Gastroesophageal sphincter (tissue), 4 donors: ENCODE measurements around the gene CLASP2. TPM values are rescaled to one million over a fixed set of nuclear protein-coding genes. Genes with fewer than 3 reads are reported as not detected.

Experiments used
- ATAC-seq: fragments of 150-250 bp; one replicate; pipeline ENCODE4 v1.9.1; 2016; ENCODE audit warnings: mild to moderate bottlenecking, moderate library complexity
- H3K27ac ChIP-seq, 4 donors: fragments of 200-600 bp; sonication (generic) in 3 of 4; 1 replicate in 3 of 4; 2 replicates in 1 of 4; pipeline ENCODE4 v1.5.1; 2016 to 2019
- H3K27me3 ChIP-seq: fragments of 200-600 bp; sonication (generic); one replicate; pipeline ENCODE4 v1.5.1; 2019
- H3K36me3 ChIP-seq, 2 donors: fragments of 200-600 bp; sonication (generic); one replicate each; pipeline ENCODE4 v1.5.1; 2019; ENCODE audit warnings: control low read depth in 1 of 2
- H3K4me1 ChIP-seq, 3 donors: fragments of 200-600 bp; sonication (generic); 1 replicate in 2 of 3; 2 replicates in 1 of 3; pipeline ENCODE4 v1.5.1; 2016 to 2019; ENCODE audit warnings: control low read depth in 2 of 3
- H3K4me3 ChIP-seq, 2 donors: fragments of 200-600 bp; sonication (generic); one replicate each; pipeline ENCODE4 v1.5.1; 2019; ENCODE audit warnings: mild to moderate bottlenecking in 1 of 2, moderate library complexity in 1 of 2
- H3K9me3 ChIP-seq, 3 donors: fragments of 200-600 bp; sonication (generic); one replicate each; pipeline ENCODE4 v1.5.1; 2017 to 2019; ENCODE audit warnings: control low read depth in 2 of 3
- CTCF ChIP-seq, 4 experiments: fragments of 200-600 bp in 2 of 4; fragments of 450-650 bp in 2 of 4; sonication (generic) in 1 of 4; IDR thresholded peaks; one replicate each; pipeline ENCODE4 v1.5.1; 2017 to 2019; ENCODE audit warnings: antibody characterized with exemption in 4 of 4, mild to moderate bottlenecking in 2 of 4, moderate library complexity in 2 of 4
- EP300 ChIP-seq: sonication (generic); formaldehyde crosslinking; IDR thresholded peaks from one replicate; pipeline ENCODE4 v1.6.1; 2017; ENCODE audit warnings: antibody characterized with exemption, mild to moderate bottlenecking
- POLR2A ChIP-seq, 2 donors: fragments of 450-650 bp; IDR thresholded peaks; one replicate each; pipeline ENCODE4 v1.6.1; 2017; ENCODE audit warnings: antibody characterized with exemption in 2 of 2, mild to moderate bottlenecking in 2 of 2, moderate library complexity in 1 of 2
- POLR2AphosphoS5 ChIP-seq: sonication (generic); formaldehyde crosslinking; IDR thresholded peaks from one replicate; pipeline ENCODE4 v1.6.1; 2017; ENCODE audit warnings: antibody characterized with exemption
- WGBS, 2 donors: methylation state at CpG; one replicate each; pipeline ENCODE4 v1.1.5; 2018; ENCODE audit warnings: low coverage in 1 of 2; 5-methylcytosine and 5-hydroxymethylcytosine counted together
- total RNA-seq, 4 donors: library from RNA; depleted of rRNA; stranded (reverse); fragments of >200 nt; gene quantifications; one replicate each; pipeline ENCODE4 v1.1.0, GENCODE V29; 2016

Gene CLASP2
- total RNA-seq, 4 donors from 2014 or later, result 45.3 to 90.7 (median 54.1) TPM

- H3K36me3 ChIP-seq, result no peaks in the 10 kb centered on the region
- no peaks in the 10 kb centered on the region for H3K4me1 ChIP-seq
- H3K9me3 ChIP-seq, result no peaks in the 10 kb centered on the region
- WGBS, 2 donors, result 80 to 100% methylated on average over 4 of the region's 4 CpGs
- H3K27ac ChIP-seq, result no peak overlapping the region
- H3K4me3 ChIP-seq, result no peak overlapping the region
- ATAC-seq, result no peak
- H3K27me3 ChIP-seq, result no peaks in the 10 kb centered on the region
- TF ChIP-seq POLR2A (IDR thresholded peaks at IDR 0.05) (no peak), CTCF (IDR thresholded peaks at IDR 0.05) (no peak), POLR2AphosphoS5 (no peak), EP300 (no peak)
Observed at GRCh38 chr3:33491721-33492120, 226.3 kb downstream of the CLASP2 start.

- Histone ChIP-seq H3K27ac (no peak overlapping the region), H3K27me3 (no peaks in the 10 kb centered on the region), H3K9me3 (no peaks in the 10 kb centered on the region), H3K4me1 (no peaks in the 10 kb centered on the region), H3K4me3 (no peak overlapping the region), H3K36me3 (no peaks in the 10 kb centered on the region)
- TF ChIP-seq EP300 (no peak), CTCF (IDR thresholded peaks at IDR 0.05) (no peak), POLR2A (IDR thresholded peaks at IDR 0.05) (no peak), POLR2AphosphoS5 (no peak)
- ATAC-seq, result no peak
Observed at GRCh38 chr3:33490641-33491241, 227.3 kb downstream of the CLASP2 start.

- Histone ChIP-seq H3K27me3 (no peaks in the 10 kb centered on the region), H3K4me3 (no peak overlapping the region), H3K36me3 (no peaks in the 10 kb centered on the region), H3K27ac (no peak overlapping the region), H3K9me3 (no peaks in the 10 kb centered on the region), H3K4me1 (no peaks in the 10 kb centered on the region)
- 86 to 92% methylated on average over 1 of the region's 1 CpG for WGBS, 2 donors
- TF ChIP-seq POLR2AphosphoS5 (no peak), EP300 (no peak), POLR2A (IDR thresholded peaks at IDR 0.05) (no peak), CTCF (IDR thresholded peaks at IDR 0.05) (no peak)
- no peak for ATAC-seq
Observed at GRCh38 chr3:33488683-33489082, 229.4 kb downstream of the CLASP2 start.

- Histone ChIP-seq H3K4me1 (peaks cover 0 to 2% (median 0%) of the 10 kb centered on the region in 3 donors), H3K27me3 (no peaks in the 10 kb centered on the region), H3K4me3 (no peak overlapping the region), H3K9me3 (no peaks in the 10 kb centered on the region), H3K27ac (no peak overlapping the region), H3K36me3 (no peaks in the 10 kb centered on the region)
- 83 to 97% methylated on average over 2 of the region's 2 CpGs for WGBS, 2 donors
- ATAC-seq, result no peak
- TF ChIP-seq POLR2A (IDR thresholded peaks at IDR 0.05), result no peak
- no peak for TF ChIP-seq CTCF (IDR thresholded peaks at IDR 0.05)
- no peak for TF ChIP-seq EP300
- no peak for TF ChIP-seq POLR2AphosphoS5
Observed at GRCh38 chr3:33488246-33488645, 229.8 kb downstream of the CLASP2 start.

- no peak for TF ChIP-seq EP300
- ATAC-seq, result no peak
- no peak overlapping the region for H3K4me3 ChIP-seq
- H3K9me3 ChIP-seq, result no peaks in the 10 kb centered on the region
- no peaks in the 10 kb centered on the region for H3K27me3 ChIP-seq
- H3K36me3 ChIP-seq, result no peaks in the 10 kb centered on the region
- H3K4me1 ChIP-seq, result peaks cover 0 to 26% (median 8%) of the 10 kb centered on the region in 3 donors
- H3K27ac ChIP-seq, result peak overlapping the region in 1 of 4 donors; percentile 58
- WGBS, 2 donors, result 33 to 43% methylated on average over 1 of the region's 1 CpG
Observed at GRCh38 chr3:33482111-33482521, 235.9 kb downstream of the CLASP2 start.
